AG08396 (cell line): ENCODE results near the gene RHOJ.
A peak's percentile ranks its signal among the peaks of the same experiment; 100 is the strongest.
"Not testable (repeated sequence)": the region's sequence is repeated elsewhere in the genome, so short reads cannot be mapped to it uniquely, and the experiment has no call there.

Experiments used
- DNase-seq: peaks from one replicate; pipeline ENCODE4 v3.0.0; 2012; ENCODE audit warnings: low spot score, mixed read lengths

RHOJ gene

DNA sequence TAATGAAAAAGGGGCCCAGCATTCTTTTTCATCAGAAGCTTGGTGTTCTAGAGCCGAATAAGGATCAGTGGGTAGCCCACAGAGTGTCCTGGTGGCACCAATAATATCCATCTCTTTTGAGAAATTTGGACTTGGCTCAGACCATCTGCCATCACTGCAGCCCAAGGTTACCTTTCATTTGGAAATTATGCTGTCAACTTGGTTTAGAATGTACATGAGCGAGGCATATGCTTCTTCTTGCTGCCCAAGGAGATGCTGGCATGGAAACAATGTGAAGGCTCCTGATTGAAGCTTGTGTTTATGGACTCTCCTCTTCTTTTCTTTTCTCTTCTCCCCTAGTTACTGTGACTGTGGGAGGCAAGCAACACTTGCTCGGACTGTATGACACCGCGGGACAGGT lies 64.5 kb downstream of the RHOJ start:
- DNase-seq = no peak

DNA sequence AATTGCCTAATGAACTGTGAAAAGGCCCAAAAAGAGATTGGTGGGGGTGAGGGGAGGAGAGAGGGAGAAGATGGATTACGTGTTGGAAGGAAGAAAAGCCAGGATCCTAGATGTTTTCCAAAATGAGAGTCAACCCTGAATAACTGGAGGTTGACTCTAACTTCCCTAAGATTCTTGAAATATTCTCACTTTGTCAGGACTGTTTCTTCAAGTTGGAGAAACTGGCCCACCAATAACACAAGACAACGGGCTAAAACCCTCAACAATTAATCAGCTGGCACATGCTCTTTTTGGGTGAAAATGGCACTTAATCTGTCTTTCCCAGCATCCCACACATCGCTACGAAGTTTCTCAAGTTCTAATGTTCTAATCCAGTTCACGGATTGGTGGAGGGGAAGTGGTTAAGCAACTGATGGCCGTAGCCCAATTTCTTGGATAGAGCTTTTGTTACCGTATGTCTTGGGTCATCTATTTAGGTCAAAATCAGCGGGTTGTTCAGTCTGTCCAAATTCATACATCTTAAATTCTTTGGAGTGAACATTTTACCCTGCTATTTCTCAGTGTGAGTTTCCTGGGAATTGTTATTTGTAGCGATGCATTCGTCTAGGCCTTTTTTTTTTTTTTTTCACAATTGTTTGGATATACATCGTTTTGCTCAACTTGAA lies 65.5 kb downstream of the RHOJ start:
- DNase-seq = no peak

DNA sequence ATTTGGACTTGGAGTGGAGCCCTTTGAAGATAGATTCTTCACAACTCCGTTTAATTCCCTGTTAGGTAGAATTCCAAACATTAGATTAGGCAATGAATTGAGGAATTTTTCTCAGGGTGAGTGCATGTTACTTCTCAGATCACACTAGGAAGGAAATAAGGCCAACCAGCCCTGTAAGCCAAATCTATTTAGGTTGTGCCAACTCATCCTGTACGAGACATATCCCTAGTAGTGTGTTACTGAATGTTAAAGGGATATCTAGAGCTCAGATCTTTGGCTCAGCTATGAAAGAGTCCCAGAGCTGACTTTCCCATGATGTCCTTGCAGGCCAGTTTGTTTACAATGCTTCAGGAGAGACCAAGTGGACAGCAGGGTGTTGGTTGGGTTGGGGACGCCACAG lies 68.9 kb downstream of the RHOJ start:
- no peak for DNase-seq

DNA sequence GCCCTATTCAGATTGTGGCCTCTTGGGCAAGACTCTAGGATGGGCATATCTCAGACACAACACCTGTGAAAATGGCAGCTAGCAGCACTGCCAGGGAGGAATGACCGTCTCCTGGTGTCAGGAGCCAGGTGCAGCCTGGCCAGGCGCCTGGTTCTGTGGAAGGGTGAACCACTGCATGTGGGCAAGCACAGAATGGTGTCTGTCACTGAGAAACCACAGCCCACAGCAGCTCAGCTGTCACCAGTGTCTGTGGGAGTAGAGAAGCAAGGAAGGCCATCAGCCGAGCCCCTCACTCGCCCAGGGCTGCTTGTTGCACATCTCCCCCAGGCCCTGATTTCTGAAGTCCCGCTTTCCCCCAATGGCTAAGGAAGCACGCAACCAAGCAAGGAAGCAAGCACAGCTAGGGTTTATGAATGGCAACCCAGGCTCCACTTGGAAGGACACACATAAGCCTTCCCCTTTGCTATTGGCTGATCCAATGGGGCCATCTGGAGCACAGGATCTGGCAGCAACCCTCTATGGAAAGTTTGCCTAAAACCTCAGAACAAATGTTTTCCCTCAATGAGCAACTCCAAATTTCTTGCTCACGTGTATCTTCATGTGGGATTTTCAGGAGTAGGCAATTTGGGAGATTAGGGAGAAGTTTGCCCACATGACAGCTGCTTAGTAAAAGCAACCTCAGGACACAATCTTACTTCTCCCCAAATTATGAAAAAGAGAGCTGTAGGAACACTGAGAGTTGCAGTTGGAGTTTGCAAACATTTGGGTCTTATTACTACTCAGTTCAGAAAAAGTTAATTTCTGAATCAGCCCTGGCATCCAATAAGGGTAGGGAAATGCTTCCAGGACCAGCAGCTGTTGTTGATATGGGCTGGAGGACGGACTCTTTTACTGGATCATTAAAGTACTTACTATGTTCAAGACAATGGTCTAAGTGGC lies 69.7 kb downstream of the RHOJ start:
- DNase-seq = no peak

DNA sequence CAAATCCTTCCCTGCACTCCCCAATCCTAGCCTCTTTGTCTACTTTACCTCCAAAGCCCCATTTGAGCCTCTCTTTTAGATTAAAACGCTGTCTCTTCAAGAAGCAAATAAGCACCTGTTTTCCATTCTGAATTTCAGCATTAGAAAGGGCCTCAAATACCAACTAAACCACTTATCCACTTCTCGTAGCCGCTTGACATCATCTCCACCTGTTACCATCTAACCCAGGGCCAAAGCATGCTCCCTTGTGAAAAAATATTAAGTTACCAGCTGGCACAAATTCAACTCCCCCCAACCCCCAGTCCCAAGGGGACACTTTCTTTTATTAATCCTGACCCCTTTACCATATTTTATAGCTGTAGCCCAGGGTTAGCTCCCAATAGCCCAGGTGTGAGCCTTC lies 71.4 kb downstream of the RHOJ start:
- DNase-seq = no peak

DNA sequence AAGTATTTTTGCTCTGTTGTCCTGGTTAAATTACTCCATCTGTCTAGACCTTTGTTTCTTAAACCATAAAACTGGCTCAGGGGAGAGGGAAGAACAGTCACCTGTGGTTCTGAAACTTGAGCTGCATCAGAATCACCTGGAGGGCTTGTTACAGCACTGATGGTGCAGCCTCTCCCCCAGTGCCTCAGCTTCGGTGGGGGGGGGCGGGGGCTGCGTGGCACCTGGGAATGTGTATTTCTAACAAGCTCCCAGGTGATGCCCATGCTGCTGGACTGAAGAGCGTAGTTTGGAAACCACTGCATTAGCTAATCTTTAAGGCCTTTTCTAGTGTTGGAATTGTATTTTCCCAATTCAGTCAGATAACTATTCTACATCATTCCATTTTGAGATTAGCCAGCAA lies 71.8 kb downstream of the RHOJ start:
- DNase-seq = no peak

DNA sequence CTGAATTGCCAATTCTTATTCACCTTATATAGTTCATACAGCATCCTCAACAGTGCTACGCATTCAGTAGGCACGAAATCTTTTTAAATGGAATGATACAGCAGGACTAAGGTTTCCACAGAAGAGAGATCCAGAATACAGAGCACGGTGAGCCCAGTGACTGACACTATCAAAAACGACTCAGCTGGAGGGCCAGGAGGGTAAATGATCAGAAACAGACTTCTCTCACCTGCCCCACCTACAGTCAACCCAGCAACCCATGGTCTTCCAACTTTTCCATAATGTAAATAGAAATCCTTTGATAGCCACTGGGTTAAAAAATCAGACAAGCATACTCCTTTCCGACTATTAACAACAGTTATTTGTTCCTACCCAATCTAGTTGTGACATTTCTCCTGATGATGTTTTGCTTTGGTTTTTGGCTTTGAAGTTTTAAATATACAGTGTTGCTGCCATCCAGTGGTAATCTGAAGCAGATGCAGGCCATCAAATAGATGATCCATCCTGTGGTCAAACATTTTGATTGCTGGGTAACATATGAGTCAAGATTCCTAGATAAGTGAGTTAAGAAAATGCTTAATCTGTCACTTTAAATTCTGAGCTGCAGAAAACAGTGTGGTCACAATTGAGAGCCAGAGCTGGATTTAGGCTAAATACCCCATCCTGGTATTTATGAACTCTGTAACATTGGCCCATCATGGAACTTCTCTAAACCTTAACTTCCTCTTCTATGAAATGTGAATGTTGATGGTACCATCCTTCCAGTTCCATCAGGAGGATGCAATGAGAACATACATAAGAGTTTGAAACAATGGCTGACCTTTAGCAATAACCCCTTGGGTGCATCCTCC lies 72.5 kb downstream of the RHOJ start:
- peak; percentile 56 for DNase-seq

DNA sequence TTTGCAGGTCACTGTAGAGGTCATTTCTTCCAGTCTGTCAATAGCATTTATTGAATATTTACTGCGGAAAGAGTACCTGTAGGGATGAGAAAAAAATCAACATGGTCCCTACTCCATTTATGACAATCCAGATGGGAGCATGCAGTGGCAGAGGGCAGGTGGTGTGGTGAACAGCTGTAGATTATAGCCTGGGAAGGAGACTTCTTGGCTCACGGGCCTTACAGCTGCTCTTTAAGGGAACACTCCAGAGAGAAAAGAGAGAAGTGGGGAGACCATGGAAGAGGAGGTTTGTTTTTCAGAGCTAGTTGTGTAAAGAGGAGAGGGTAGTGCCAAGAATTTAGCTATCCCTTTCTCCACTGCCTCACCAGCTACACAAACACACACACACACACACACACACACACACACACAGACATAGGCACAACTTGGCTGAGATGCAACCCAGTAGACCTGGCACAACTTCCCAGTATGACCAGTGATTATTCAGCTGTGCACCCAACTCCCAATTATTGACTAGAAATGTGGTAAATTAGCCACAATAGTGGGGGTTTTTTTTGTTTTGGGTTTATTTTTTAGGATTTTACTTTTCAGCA lies 73.4 kb downstream of the RHOJ start:
- DNase-seq = no peak

DNA sequence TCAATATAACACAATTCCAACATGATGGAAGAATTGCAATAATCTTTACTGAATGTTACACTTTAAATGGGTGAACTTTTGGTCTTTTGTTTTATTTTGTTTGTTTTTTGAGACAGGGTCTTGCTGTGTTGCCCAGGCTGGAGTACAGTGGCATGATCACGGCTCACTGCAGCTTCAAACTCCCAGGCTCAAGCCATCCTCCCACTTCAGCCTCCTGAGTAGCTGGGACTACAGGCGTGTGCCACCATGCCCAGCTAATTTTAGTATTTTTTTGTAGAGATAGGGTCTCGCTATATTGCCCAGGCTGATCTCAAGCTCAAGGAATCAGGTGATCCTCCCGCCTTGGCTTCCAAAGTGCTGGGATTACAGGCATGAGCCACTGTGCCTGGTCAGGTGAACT lies 75.7 kb downstream of the RHOJ start:
- not testable (repeated sequence) for DNase-seq

DNA sequence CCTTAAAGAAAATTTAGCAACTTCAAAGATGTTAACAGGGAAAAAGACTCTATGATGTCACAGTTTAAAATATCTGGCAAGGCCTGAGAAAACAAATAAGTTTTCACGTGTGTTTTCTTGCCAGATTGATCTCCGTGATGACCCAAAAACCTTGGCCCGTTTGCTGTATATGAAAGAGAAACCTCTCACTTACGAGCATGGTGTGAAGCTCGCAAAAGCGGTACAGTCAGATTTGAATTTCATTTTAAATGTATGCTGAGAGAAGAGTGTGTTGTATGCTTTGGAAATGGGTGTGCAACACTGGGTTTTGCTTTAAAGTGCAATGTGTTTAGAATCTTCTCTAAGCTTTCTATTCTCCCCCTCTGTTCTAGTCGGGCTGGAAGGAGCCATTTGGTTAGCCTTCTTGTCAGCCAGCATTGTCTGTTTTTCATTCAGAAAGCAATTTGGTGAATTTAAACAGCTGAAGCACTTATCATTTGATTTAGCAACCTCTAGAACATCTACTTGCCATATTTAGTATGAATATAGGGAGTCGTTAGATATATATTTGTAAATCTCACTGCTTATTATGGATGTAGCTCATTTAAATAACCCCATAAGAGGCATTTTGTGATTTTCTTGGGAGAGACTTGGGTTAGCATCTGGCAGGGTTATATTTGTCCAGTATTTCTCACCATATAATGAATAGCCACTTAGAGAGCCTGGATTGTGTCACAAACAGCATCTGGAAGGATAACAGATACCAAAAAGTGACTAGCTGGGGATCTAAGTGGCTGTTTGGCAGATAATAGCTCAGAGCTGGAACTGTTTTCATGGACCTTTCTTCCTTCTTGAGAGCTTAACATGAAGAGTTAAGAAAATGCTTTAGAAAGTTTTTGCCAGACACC lies 79.0 kb downstream of the RHOJ start:
- no peak for DNase-seq

DNA sequence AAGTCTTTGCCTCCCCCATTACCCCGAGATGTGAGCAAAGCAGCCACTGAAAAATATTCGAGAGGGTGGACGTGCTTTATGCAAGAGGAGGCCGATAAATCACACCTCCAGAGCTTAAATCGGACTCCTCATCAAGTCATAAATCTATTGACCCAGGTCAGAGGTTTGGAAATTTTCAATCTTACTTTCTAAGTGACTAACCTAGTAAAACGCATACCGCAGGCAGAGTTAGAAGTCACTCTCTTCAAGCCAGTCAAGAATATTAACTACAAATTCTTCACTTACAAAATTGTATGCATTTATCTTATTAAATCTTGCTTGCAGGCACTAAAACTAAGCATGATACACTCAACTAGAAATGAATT lies 79.6 kb downstream of the RHOJ start:
- no peak for DNase-seq

DNA sequence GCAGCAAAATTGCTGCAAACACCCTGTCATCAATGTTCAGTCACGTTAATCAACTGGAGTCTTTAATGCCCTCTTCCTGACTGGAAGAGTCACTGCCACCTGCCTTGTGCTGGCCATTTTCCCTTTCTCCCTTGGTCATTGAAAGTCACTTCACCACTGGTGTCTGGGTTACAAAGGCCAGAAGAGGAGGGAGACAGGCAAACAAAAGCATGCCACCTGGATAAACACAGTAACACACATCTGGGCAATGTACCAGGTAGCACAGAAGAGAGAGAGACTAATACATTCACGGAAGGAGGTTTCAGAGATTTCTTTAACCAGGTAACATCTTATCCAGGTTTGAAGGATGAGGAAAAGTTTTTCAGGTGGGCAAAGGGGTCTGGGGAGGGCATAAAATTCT lies 81.8 kb downstream of the RHOJ start:
- DNase-seq = no peak

DNA sequence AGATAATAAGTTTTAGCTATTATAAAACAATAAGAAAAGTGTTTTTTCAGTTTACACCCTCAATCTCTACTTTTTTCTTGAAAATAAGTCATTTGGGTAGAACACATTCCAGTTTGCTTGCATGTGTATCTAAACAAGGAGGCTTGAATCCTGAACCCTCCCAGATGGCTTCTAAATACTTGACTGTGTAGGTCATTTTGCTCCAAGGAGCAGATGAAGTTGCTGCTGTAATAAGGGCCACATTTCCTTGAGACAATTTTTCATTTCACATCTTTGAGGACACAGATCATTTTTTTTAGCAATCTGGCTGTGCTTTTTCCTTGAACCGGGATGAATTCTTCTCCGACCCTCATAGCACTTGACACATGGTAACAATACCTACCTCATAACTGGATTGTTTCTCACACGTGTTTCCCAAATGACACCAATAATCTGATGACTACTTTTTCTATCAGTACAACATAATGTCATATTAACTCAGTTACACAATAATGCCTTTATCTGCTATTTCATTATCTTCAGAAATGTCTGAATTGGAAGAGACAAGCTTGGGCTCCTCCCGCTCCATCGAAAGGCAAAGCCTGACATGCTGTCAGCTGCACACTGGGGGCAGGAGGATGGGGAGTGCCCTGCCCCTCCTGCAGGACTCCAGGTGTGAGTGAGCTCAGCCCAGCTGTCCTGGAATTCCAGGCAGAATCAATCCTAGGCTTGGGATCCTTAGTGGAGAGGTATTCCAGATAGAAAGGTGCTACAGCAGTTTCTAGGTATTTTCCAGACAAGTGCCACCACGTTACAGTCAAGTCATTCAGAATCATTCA lies 83.6 kb downstream of the RHOJ start:
- no peak for DNase-seq

DNA sequence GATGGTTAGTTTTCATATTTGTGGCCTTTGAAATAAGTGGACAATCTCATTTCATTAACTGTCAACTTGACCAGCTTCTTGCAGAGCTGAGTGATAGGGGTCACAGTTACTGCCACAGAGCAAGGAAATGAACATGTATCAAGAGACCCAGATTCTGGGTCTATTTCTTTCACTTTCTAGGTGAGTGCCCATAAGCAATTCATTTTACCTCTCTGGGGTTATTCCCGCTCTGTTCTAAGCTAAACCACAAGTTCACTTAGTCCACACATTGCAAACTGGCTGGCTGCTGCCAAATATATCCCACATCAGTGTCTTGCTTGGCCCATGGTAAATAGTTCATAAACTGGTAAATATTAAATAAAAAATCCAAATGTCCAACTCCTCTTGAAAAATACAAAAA lies 84.6 kb downstream of the RHOJ start:
- no peak for DNase-seq

DNA sequence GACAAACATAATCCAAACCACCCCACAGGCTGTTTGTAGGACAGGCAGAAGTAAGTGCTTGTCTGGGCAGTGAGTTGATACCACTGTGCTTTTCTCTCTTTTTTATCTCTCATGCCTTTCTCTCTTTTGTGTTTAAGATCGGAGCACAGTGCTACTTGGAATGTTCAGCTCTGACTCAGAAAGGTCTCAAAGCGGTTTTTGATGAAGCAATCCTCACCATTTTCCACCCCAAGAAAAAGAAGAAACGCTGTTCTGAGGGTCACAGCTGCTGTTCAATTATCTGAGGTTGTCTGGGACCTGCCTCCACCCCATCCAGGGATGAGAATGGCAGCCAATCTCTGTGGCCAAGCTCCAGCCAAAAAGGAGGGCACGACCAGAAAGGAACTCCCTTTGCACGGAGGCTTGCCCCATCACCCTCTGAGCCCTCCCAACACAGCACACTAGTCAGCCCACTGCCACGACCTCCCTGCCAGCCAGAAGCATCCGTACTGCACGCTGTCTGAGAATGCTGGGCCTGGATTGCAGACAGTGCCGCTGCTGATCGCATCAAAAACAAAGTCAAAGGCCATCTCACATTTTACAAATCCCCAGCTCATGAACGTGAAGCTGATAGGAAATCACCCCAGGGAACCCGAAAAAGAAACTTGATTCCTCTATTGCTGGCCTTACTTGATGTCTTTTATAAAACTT lies 86.6 kb downstream of the RHOJ start:
- DNase-seq = no peak

DNA sequence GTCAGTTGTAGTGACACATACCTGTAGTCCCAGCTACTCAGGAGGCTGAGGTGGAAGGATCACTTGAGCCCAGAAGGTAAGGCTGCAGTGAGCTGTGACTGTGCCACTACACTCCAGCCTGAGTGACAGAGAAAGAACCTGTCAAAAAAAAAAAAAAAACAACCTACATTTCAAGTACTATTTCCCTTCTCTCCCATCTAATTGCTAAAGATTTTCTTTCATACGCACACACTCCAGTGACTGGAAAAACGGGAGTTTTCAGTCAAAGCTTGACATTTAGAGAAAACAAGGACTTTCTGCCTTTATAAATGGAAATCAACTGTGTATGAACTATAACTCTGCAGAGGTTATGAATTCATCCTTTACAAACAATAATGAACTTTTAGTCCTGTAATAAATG lies 88.6 kb downstream of the RHOJ start:
- no peak for DNase-seq

DNA sequence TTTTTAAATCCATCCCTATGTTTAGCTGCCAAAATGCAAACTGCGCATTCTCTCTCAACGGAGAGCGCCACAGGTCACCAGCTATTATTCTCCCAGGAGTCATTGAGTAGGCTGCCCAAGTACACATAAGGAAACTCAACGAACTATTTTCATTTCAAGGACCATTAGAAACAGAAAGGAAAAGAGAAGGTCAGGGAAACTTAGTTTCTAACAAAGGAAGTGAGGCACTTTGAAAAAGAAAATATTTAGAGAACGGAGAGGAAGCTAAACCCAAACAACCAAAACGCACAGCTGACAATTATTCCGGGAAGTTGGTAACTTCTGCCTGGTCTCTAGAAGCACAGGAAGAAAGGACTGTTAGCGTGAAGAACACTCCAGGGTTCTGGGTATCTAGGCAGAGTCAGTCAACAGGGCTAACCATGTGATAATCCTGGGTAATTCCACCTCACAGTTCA lies 91.0 kb downstream of the RHOJ start:
- no peak for DNase-seq

DNA sequence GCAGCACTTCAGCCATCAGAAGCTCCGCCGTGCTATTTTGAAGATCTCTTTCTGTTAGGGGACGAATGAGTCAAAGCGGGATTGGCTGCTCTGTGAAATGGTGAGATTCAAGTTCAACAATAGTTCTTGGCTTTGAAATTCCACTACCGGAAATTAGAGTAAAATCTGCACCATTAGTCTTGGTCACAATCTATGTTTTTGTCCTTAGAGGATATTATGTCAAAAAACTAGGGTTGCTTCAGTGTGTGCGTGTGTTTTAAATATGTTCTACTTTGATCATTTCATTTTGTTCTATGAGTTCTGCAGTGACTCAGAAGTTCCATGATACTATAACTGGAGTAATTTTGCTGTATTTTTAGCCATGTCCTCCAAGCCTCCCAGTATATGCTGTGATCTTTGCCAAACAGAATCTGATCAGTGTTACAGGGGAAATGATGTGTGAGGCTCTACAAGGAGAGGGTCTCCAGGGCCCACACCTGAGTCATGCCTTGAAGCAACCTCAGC lies 91.9 kb downstream of the RHOJ start:
- DNase-seq = no peak

DNA sequence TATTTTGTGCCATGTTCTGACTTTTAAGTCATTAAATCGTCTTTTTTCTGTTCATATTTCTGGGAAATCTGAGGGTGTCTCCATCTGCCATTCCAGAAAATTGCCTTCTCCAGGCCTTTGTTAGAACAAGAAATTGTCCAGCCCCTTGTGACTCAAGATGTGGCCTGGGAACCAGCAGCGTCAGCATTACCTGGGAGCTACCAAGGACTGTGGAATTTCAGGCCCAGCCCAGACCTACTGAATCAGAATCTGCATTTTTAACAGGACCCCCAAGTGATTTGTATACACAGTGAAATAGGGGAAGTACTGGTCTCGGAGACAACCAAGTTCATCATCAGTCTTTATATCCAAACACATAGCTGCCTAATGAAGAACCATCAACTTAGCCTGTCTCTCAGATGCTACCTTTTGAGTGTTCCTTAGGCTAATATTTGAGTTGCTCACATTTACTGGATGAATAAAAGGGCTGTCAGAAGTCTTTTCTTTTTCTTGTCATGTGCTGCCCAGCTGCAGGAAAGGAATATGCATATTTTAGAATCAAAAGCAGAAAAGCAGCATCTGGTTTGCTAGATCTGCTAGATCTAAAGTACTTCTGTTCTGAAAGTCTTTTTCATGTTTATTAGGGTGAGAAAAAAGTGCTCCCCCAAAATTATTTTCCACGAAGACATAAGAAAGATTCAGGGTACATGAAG lies 93.3 kb downstream of the RHOJ start:
- DNase-seq = no peak
